Hepatocyte (in vitro differentiated cells): ENCODE results near the gene STK32B. TPM values are rescaled to one million over a fixed set of nuclear protein-coding genes. Genes with fewer than 3 reads are reported as not detected.

ENCODE experiments used
- DNase-seq: peaks from one replicate; pipeline ENCODE4 v3.0.0-alpha.2; 2016; ENCODE audit warnings: low spot score
- H2AFZ ChIP-seq: fragments of 200-600 bp; sonication (generic); 2 replicates; pipeline ENCODE4 v1.6.0; 2016; ENCODE audit warnings: antibody characterized with exemption, mild to moderate bottlenecking
- H3K27ac ChIP-seq: fragments of 200-600 bp; sonication (generic); 2 replicates; pipeline ENCODE4 v1.5.1; 2016; ENCODE audit warnings: mild to moderate bottlenecking
- H3K27me3 ChIP-seq: fragments of 200-600 bp; sonication (generic); 2 replicates; pipeline ENCODE4 v1.6.1; 2016
- H3K36me3 ChIP-seq: fragments of 200-600 bp; sonication (generic); replicated peaks from 2 replicates; pipeline ENCODE4 v1.5.1; 2016; ENCODE audit warnings: low read depth; ENCODE audit not compliant: insufficient read depth
- H3K4me1 ChIP-seq: fragments of 200-600 bp; sonication (generic); 2 replicates; pipeline ENCODE4 v1.5.1; 2016; ENCODE audit warnings: mild to moderate bottlenecking, moderate library complexity; ENCODE audit not compliant: insufficient read depth
- H3K4me2 ChIP-seq: fragments of 200-600 bp; sonication (generic); 2 replicates; pipeline ENCODE4 v1.6.0; 2016
- H3K4me3 ChIP-seq: fragments of 200-600 bp; sonication (generic); 2 replicates; pipeline ENCODE4 v1.5.1; 2016; ENCODE audit warnings: mild to moderate bottlenecking
- H3K79me2 ChIP-seq: fragments of 200-600 bp; sonication (generic); 2 replicates; pipeline ENCODE4 v1.6.0; 2017; ENCODE audit warnings: mild to moderate bottlenecking
- H3K9me2 ChIP-seq: fragments of 200-600 bp; sonication (generic); replicated peaks from 2 replicates; pipeline ENCODE4 v1.6.0; 2017; ENCODE audit warnings: mild to moderate bottlenecking; ENCODE audit not compliant: insufficient read depth
- H3K9me3 ChIP-seq: fragments of 200-600 bp; sonication (generic); 2 replicates; pipeline ENCODE4 v1.5.1; 2016; ENCODE audit warnings: low read depth, mild to moderate bottlenecking
- H4K20me1 ChIP-seq: fragments of 200-600 bp; sonication (generic); 2 replicates; pipeline ENCODE4 v1.6.0; 2016; ENCODE audit warnings: mild to moderate bottlenecking; ENCODE audit not compliant: insufficient read depth, poor library complexity, severe bottlenecking
- EZH2 ChIP-seq: fragments of 200-600 bp; sonication (generic); IDR thresholded peaks from 2 replicates; pipeline ENCODE4 v1.6.1; 2016; ENCODE audit warnings: antibody characterized with exemption, mild to moderate bottlenecking, borderline replicate concordance
- EZH2phosphoT487 ChIP-seq: fragments of 200-600 bp; sonication (generic); IDR thresholded peaks from one replicate; pipeline ENCODE4 v1.6.1; 2018; ENCODE audit warnings: antibody characterized with exemption, mild to moderate bottlenecking, low read depth, moderate library complexity; ENCODE audit not compliant: unreplicated experiment, severe bottlenecking
- WGBS: methylation state at CpG from one replicate; pipeline ENCODE4 v1.1.6; 2016; ENCODE audit warnings: low lambda C conversion rate; ENCODE audit errors: missing lambda C conversion rate; 5-methylcytosine and 5-hydroxymethylcytosine counted together
- polyA plus RNA-seq: library from polyadenylated mRNA; unstranded; fragments of >200 nt; fragmentation: Nextera tagmentation; extraction: Ambion mirVana; gene quantifications from 2 replicates; pipeline ENCODE4 v1.2.1, GENCODE V29; 2016
- total RNA-seq: library from RNA; depleted of rRNA; stranded (reverse); fragments of >200 nt; gene quantifications from 2 replicates; pipeline ENCODE4 v1.2.3, GENCODE V29; 2014
- TF ChIP-seq, protein P1 (sequence below): fragments of 200-600 bp; sonication (generic); IDR thresholded peaks from 2 replicates; pipeline ENCODE4 v1.5.1; 2016; ENCODE audit warnings: antibody characterized with exemption, mild to moderate bottlenecking; ENCODE audit not compliant: poor library complexity

Gene STK32B
- total and polyA plus RNA-seq, 2 experiments from 2014 or later: 0.51 to 1.6 TPM

DNA sequence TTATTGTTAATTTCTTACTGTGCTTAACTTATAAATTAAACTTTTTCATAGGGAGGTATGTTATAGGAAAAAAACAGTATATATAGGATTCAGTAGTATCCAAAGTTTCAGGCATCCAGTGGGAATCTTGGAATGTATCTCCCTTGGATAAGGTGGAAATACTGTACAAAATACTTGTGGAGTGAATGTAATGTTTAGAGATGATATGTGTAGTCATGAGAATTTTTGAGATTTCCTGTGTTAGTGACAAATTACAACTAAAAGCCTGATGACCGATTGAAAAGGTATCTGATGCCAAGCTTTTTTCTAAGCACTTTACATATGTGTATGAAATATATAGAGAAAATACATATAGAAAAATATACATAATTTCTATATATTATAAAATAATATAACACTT lies 69.2 kb downstream of the STK32B start:
- Histone ChIP-seq H3K27me3 (no peaks in the 10 kb centered on the region), H2AFZ (no peak overlapping the region), H3K9me3 (no peaks in the 10 kb centered on the region), H3K27ac (no peak overlapping the region), H4K20me1 (no peaks in the 10 kb centered on the region), H3K4me1 (no peaks in the 10 kb centered on the region), H3K36me3 (no peaks in the 10 kb centered on the region), H3K9me2 (no peaks in the 10 kb centered on the region), H3K79me2 (no peaks in the 10 kb centered on the region), H3K4me2 (no peak overlapping the region), H3K4me3 (no peak overlapping the region)
- 90% methylated on average over 1 of the region's 1 CpG for WGBS
- DNase-seq: no peak
- TF ChIP-seq EZH2phosphoT487: no peak
- TF ChIP-seq EZH2: no peak
- TF ChIP-seq, protein P1, sequence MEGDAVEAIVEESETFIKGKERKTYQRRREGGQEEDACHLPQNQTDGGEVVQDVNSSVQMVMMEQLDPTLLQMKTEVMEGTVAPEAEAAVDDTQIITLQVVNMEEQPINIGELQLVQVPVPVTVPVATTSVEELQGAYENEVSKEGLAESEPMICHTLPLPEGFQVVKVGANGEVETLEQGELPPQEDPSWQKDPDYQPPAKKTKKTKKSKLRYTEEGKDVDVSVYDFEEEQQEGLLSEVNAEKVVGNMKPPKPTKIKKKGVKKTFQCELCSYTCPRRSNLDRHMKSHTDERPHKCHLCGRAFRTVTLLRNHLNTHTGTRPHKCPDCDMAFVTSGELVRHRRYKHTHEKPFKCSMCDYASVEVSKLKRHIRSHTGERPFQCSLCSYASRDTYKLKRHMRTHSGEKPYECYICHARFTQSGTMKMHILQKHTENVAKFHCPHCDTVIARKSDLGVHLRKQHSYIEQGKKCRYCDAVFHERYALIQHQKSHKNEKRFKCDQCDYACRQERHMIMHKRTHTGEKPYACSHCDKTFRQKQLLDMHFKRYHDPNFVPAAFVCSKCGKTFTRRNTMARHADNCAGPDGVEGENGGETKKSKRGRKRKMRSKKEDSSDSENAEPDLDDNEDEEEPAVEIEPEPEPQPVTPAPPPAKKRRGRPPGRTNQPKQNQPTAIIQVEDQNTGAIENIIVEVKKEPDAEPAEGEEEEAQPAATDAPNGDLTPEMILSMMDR: no peak

DNA sequence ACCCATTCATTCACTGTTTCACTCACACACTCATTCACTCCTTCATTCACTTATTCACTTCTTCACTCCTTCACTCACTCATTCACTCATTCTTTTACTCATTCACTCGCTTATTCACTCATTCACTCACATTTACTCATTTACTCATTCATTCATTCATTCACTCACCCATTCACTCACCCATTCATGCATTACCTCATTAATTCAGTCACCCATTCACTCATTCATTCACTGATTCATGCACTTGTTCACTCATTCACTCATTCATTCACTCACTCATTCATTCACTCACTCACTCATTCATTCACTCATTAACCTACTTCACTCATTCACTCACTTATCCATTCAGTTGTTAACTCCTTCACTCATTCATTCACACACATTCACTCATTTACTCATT lies 70.8 kb downstream of the STK32B start:
- 92% methylated on average over 1 of the region's 1 CpG for WGBS
- no peaks in the 10 kb centered on the region for H3K9me2 ChIP-seq
- H4K20me1 ChIP-seq: no peaks in the 10 kb centered on the region
- H3K9me3 ChIP-seq: no peaks in the 10 kb centered on the region
- H3K27me3 ChIP-seq: no peaks in the 10 kb centered on the region
- no peaks in the 10 kb centered on the region for H3K4me1 ChIP-seq
- no peaks in the 10 kb centered on the region for H3K79me2 ChIP-seq
- H3K36me3 ChIP-seq: no peaks in the 10 kb centered on the region
- no peak overlapping the region for H2AFZ ChIP-seq
- no peak overlapping the region for H3K27ac ChIP-seq
- TF ChIP-seq, protein P1: no peak
- TF ChIP-seq EZH2 (no peak), EZH2phosphoT487 (no peak)
- DNase-seq: no peak
- H3K4me2 ChIP-seq: no peak overlapping the region
- H3K4me3 ChIP-seq: no peak overlapping the region

DNA sequence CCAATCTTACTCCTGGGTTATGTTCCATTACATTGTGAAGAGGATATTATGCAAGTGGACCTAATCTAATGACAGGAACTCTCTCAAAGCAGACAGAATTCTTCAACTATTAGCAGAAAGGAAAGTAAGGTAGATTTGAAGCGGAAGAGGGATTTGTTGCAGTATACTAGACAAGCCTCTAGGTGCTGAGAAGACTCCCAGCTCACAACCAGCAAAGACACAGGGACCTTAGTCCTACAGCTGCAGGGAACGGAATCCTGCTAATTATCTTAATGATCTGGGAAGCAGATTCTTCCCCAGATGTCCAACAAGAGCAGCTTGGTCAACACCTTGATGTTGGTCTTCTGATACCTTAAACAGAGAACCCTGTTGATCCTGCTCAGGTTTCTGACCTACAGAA lies 73.6 kb downstream of the STK32B start:
- Histone ChIP-seq H3K9me3 (no peaks in the 10 kb centered on the region), H3K4me3 (no peak overlapping the region), H4K20me1 (no peaks in the 10 kb centered on the region), H3K36me3 (no peaks in the 10 kb centered on the region), H3K9me2 (no peaks in the 10 kb centered on the region), H3K27ac (no peak overlapping the region), H3K4me2 (no peak overlapping the region), H3K27me3 (no peaks in the 10 kb centered on the region), H3K4me1 (no peaks in the 10 kb centered on the region), H3K79me2 (no peaks in the 10 kb centered on the region), H2AFZ (no peak overlapping the region)
- TF ChIP-seq EZH2: no peak
- TF ChIP-seq, protein P1: no peak
- no peak for TF ChIP-seq EZH2phosphoT487
- 84% methylated on average over 2 of the region's 2 CpGs for WGBS
- no peak for DNase-seq

DNA sequence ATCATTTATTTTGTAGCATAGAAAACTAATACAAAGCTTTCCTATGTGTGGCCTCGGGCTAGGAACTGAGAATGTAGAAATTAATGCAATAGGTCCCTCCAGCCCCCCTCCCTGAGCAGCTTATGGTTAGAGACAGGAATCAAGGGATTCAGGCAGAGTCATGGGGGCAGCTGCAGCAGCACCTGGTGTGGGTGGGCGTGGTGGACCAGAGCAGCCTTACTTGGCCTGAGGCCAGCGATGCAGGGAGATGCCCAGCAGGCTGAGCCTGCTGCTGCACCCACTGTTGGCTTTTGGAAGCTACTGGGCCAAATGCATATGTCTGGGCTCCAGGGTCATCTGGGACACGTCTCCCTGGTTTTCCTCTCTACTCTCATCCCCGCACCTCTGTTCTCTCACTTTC lies 74.0 kb downstream of the STK32B start:
- WGBS: 89% methylated on average over 5 of the region's 5 CpGs
- no peak for TF ChIP-seq EZH2phosphoT487
- no peak for TF ChIP-seq EZH2
- TF ChIP-seq, protein P1: no peak
- H3K9me3 ChIP-seq: no peaks in the 10 kb centered on the region
- no peaks in the 10 kb centered on the region for H3K4me1 ChIP-seq
- H3K4me3 ChIP-seq: no peak overlapping the region
- no peaks in the 10 kb centered on the region for H3K79me2 ChIP-seq
- no peaks in the 10 kb centered on the region for H3K9me2 ChIP-seq
- no peak for DNase-seq
- no peaks in the 10 kb centered on the region for H3K36me3 ChIP-seq
- H2AFZ ChIP-seq: no peak overlapping the region
- no peaks in the 10 kb centered on the region for H3K27me3 ChIP-seq
- no peak overlapping the region for H3K27ac ChIP-seq
- no peaks in the 10 kb centered on the region for H4K20me1 ChIP-seq
- no peak overlapping the region for H3K4me2 ChIP-seq
